Activated CD4-positive, alpha-beta T cell treated with anti-CD3 and anti-CD28 coated beads for 4 hours (primary cell): Measurements from ENCODE around the gene SCARB1.

ENCODE experiments used
- DNase-seq, 2 donors: peaks; one replicate each; pipeline ENCODE4 v3.0.0-alpha.2; 2020

SCARB1 gene

DNA sequence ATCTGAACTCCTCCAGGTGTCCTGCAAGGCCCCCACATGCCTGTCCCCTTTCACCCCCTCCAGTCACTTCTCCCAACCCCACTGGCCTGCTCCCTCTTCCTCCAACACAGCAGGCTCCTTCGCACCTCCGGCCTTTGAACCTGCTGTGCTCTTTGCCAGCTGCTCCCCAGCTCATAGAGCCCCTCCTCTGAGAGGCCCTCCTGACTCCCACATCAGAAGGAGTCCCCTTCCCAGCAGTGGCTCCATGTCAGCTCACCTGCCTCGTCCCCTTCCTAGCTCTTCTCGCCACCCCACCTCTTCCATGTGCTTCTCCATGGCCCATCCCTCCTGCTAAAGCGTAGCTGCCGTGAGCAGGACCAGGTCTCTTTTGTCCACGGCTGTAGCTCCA is 22.1 kb downstream of the SCARB1 start:
- no peak for DNase-seq

DNA sequence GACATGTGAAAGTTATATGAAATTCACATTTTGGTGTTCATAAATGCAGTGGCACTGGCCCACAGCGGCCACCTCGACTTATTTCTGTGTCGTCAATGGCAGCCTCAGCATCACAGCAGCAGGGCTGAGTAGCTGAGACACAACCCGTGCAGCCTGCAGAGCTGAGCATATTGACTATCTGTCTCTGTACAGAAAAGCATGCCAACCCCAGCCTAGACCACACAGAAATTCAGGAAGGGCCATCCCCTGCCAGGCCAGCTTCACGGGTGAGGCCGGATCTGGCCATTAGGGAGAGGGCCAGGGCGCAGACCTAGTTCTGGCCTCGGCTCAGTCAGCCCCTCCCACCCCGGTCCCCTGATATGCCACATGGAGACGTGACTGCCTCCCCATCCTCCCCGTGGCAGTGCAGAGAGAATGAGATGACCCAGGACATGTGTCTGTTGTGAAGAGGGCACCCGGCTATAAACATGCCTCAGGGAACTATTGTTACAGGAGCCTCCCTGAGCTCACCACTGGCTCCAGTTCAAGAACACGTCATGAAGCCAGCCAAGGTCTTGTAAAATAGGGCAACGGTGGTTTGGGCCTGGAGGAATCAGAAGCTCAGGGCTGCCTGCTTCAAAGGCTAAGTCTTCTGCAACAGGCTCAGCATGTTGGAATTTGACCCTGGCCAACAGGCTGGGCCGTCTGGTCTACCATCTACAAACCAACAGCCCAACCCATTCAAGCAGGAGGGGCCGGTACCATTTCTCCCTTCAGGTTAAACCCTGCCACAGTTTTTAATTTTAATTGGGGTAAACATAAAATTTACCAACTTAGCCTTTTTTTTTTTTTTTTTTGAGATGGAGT is 25.5 kb downstream of the SCARB1 start:
- no peak for DNase-seq

DNA sequence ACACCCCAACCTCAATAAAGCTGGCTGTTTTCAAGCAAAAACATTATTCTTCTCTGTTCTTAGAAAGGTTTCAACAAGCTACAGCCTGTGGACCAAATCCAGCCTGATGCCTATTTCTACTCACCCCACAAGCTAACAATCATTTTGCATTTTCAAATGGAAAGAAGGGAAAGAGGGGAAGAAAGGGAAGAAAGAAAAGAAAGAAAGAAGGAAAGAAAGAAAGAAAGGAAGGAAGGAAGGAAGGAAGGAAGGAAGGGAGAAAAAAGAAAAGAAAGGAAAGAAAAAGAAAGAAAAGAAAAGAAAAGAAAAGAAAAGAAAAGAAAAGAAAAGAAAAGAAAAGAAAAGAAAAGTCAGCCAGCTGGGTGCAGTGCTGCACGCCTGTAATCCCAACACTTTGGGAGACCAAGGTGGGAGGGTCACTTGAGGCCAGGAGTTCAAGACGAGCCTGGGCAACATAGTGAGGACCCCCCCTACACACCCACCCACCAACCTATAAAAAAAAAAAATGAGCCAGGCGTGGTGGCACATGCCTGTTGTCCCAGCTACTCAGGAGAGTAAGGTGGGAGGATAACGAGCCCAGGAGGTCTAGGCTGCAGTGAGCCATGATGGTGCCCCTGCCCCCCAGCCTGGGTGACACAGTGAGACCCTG is 26.3 kb downstream of the SCARB1 start:
- no peak for DNase-seq

DNA sequence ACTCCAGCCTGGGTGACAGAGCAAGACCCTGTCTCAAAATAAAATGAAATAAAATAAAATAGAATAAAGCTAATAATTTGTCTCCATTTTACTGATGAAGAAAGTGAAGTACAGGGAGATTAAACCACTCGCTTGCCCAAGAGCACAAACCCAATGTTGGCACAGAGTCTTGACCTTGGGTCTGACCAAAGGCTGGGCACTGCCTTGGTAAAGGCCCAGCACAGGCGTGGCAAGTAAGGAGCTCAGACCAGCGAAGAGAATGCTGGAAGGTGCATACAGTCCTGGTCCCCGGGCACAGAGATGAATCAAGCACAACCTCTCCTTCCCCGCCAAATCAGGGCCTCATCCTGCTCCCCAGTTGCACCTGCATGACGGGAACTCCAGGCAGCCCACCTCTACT is 26.9 kb downstream of the SCARB1 start:
- DNase-seq: no peak

DNA sequence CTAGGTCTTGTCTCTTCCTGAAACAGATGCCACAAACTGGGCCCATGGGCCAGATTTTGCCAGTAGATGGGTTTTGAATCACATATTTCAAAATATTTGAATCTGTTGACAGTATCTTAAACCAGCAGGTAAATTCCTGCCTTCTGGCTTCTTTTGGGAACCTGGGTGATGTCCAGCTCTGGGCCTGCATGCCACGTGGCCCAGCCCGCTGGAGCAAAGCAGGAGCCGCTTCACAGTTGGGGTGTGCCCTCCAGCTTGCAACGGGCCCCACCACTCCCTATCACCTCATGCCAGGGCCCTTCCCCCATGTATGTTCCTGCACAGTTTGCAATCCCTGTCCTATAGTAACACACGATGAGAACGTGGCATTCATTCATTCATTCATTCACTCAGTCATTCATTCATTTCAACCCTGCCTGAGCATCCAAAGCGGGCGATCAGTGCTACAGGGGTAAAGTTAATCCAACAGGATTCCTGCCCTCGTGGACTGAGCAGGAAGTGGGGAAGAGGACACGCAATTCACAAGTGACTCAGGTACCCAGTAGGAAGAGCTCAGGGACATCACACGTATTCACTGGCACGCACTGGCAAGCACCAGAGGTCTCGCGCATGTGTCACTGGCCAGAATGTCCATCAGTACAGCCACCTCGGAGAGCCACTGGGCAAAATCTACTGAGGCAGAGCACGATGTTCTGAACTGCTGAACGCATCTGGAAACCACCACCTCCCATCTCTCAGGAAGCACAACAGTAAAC is 27.8 kb downstream of the SCARB1 start:
- DNase-seq: no peak

DNA sequence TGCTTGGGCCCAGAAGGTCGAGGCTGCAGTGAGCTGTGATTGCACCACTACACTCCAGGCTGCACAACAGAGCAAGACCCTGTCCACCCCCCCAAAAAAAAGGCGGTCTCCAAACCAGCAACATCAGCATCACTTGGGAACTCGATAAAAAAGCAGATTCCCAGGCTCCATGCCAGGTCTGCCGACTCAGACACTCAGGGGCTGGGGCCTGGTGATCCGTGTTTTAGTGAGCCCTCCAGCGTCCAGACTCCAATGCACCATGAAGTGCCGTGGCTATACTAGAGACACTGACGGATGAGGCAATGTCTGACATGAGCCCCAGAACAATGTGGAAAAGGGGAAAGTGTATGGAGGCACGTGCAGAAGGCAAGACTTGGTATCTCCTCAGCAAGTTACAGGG is 28.8 kb downstream of the SCARB1 start:
- DNase-seq: no peak

DNA sequence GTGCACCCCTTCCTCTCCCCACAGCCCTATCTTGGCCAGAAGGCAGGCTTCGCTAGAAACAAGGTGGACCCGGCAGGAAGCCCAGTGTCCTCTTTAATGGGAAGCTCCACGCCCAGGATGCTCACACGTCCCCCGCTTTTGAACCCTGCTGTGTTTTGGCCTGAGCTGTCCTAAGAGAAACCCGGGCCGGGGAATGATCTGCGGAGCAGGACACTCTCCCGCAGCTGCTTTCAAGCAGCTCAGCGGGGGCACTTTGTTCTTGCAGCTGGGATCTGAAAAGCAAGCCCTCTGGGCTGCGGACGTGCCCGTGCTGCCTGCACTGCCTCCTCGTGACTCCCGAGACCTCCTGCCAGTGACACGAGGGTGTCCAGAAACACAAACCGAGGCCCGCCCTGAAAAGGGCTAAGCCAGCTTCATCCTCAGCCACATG is 30.0 kb downstream of the SCARB1 start:
- no peak for DNase-seq

DNA sequence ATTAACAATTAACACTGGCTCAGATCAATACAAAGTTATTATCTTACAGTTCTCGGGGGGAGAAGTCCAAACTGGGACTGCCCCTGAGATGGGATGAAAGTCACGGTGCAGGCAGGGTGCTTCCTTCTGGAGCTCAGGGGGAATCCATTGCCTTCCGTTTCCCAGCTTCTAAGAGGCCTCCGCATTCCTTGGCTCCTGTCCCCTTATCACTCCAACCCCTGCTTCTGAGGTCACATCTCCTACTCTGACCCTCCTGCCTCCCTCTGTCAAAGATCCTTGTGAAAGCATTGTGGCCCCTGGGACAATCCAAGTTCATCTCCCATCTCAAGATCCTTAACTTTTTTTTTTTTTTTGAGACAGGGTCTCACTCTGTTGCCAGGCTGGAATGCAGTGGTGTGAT is 30.8 kb downstream of the SCARB1 start:
- no peak for DNase-seq

DNA sequence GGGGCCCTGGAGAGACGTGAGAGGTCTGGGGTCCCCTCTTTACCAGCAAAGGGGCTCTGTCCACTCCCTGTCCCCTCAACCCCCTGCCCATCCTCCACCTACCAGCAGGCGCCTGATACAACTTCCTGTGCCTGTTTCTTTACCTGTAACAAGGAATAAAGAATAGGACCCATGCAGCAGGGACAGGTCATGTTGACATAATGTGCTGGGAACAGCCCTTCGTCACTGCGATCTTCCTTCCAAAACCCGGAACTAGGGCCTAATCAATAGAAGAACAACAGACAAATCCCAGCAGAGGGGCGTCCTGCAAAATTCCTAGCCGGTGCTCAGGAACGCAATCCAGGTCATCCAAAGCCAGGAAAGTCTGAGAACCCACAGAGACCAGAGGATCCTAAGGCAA is 32.1 kb downstream of the SCARB1 start:
- no peak for DNase-seq

DNA sequence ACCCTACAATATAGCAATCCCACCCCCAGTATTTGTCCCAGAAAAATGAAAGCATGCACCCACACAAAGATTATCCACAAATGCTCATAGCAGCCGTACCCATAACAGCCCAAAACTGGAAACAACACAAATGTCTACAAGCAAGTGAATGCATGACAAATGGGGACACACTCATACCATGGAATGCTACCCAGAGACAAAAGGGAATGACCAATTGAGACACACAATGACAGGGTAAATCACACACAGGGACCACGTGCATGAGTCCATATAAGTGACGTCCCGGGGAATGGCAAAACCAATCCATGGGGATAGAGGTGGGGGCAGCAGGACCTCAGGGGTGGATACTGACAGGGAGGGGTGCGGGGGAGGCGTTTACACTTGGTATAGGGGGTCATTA is 33.4 kb downstream of the SCARB1 start:
- DNase-seq: no peak

DNA sequence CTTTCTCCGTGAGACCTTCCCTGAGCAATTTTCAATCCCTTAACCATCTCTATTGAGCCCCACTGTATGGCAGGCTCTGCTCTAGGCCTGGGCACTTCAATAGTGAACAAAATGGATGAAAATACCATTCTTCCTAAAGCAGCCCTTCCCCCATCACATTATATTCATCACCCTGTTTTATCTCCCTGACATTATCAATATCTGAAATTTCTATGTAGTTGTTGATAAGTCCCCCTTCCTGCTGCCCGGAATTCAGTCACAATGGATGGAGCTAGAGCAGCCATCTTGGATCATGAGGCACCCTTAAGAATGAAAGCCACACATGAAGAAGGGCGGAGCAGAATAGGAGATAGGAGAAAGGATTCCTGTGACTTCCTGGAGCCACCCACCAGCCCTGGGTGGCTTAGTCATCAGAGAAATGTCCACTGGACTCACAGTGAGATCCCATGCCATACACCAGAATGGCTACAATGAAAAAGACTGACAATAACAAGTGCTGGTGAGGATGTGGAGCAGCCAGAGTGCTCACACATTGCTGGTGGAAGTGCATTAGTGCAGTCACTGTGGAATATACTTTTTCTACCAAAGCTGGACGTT is 33.9 kb downstream of the SCARB1 start:
- no peak for DNase-seq

DNA sequence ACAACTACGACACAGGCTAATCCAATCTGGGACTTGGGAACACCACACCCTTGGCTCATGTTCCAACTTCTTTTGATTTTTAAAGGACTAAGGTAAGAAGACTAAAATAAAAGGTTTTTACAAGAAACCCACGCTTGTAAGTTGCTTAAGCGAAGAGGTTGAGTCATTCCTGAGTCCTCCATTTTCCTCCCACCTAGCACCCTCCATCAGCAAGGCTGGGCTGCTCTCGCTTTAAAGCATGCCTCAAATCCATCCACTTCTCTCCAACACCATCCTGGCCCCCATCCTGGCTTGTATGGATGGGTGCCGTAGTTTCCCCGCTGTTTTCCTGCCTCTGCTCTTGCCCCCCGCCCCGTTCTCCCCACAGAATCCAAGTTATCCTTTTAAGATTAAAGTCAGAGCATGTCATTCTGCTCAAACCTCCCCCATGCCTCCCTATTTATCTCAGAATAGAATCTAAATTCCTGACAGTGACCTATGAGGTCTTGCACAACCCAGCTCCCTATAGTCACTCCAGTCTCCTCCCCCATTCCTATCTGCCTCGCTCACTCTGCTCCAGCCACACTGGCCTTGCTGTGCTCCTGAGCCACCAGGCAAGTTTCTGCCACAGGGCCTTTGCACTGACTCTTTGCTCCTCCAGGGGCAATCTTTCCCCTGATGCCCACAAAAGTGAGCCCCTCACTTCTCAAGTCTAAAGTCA is 34.5 kb downstream of the SCARB1 start:
- DNase-seq: no peak

DNA sequence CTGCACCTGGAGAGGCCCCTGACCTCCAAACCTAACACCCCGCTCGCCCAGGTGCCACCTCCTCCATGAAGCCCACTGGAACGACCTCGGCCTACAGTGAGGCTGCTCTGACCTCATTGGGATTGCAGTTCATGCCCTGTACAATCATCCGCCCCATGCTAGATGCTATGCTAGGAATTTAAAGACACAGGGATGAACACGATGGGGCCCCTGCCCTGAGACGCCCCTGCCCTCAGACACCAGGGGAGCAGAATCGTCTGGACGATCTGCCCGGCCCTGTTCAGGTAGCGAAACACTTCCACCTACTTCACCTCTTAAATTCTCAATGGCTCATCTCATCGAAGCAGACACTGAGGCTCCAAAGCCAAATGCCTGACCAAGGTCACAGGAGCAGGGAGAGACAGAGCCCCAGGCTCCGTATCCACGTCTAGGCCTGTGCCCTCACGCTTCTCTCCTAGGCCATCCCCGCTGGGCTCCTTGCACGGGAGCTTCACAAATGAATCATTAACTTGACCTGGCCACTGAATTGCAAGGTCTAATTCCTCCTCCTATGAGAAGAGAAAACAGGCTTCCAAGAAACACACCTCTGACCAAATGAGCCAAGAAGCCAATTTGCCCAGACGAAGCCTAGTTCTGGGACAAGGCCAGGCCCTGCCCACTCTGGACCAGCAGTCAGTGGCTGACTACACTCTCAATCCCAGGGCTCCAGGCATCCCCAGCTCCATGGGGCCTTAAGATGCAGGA is 35.2 kb downstream of the SCARB1 start:
- DNase-seq: no peak

DNA sequence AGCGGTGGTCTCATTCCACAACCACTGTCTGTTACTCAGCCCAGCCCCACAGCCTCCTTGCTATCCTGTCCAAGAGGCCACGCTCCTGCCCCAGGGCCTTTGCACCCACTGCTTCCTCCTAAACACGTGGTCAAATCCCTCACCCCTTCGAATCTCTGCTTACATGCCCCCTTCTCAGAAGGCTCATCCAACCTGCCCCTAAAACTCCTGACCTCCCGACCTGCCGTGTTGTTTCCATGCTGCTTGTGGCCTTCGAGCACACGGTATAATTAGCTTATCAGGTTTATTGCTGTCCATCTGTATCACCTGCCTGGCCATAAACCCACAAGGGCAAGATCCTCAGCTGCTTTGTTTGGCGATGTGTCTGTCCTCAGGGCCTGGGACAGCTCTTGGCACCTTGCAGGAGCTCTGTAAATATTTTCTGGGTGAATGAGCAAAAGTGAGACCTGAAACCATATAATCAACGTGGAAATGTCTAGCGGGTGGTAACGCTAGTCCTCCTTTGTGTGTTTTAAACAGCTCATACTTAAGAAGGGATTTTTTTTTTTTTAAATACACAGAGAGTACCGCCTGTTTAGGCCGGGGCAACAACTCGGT is 36.0 kb downstream of the SCARB1 start:
- no peak for DNase-seq

DNA sequence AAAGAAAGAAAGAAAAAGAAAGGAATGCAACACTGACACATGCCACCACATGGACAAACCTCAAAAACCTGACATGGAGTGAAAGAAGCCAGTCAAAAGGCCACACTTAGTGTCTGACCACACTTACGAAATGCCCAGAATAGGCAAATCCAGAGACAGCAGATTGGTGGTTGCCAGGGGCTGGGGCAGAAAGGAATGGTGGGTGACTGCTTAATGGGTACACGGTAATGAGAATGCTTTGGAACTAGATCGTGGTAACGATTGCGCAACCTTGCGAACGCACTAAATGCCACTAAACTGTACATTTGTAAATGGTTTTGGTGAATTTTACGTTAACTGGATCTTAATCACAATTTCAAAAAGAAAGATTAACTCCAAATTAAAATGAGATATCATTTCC is 39.5 kb downstream of the SCARB1 start:
- DNase-seq: no peak

DNA sequence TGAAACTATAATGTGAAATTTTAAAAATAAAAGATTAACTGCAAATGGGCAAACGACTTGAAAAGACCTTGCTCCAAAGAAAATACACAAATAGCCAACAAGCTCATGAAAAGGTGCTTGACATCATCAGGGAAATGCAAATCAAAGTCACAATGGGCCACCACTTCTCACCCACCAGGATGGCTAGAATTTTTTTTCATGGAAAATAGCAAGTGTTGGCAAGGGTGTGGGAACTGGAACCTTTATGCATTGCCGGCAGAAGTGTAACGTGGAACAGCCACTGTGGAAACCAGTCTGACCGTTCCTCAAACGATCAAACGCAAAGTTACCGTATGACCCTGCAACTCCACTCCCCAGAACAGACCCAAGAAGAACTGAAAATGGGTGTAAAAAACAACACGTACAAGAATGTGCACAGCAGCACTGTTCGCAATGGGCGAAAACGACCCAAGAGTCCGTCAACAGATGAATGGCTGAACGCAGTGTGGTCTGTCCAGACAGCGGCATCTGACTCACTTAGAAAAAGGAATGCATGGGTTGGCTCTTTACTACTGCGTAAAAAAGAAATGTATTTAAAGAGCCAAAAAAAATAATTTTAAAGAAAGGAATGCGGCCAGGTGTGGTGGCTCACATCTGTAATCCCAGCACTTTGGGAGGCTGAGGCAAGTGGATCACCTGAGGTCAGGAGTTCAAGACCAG is 40.2 kb downstream of the SCARB1 start:
- no peak for DNase-seq

DNA sequence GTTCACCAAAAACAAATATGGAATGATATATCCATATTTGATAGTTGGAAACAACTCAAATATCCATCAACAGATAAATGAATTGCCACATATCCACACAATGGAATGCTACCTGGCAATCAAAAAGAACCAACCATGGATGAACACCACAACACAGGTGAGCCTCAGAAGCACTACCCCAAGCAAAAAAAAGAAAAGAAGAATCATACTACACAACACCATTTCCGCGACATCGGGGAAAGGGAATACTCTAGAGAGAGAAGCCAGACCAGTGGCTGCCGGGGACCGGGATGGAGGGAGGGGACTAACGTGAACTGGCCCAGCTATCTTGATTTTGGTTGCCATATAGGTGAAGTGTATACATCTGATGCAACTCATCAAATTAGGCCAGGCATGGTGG is 41.4 kb downstream of the SCARB1 start:
- no peak for DNase-seq

DNA sequence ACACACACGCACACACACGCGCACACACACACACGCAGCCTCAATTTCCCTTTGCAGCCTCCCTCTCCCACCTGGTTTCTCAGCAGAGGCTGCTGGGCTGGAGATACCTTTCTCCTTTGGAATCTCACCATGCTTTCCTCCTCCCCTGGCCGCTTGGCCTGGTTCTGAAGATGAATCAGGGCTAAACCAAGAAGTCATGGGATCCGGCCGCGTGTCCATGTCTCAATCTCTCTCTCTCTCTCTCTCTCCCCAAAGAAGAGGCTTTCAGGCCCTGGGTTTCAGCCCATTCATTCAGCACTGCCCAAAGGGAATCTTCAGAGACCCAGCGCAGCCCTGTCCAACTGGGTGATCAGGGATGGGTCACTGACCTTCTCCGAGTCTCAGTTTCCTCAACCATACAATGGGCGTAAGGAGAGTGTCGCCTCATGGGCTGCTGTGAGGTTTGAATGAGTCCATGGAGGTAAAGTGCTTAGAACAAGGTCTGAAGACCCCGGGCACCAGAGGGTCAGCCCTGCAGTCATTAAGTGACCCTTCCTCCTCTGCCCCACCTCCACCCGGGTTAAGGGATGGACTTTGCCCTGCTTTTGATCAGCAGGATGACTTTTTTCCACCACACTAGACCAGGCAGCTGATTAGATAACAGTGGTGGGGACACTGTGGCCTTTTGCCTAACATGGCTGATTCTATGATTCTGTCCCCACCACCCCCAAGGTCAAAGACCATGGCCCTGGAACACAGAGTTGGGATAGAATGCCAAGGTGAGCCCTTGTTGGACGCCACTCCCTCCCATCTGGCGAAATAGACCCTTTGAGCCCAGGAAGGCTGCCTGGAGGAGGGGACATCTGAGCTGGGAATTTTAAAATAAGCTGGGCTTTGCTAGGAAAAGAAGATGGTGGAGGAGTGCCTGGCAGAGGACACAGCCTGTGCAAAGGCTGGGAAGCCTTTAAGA is 42.1 kb downstream of the SCARB1 start:
- DNase-seq: no peak

DNA sequence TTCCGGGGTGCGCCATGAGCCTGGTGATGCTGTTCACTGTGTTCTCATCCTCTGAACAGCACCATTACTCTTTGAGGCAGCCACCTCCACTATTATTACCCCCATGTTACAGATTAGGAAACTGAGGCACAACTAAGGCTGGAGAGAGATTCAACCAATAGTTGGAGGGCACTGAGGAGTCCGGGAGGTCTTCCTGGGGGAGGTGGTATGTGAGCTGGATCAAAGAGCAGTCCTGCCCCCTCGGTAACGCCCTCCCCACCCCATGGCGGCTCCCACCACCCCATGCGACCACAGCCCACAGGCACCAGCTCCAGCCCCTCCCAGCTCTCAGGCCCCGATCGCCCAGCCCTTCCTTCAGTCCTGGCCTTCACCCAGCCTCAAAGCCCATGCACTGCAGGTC is 43.5 kb downstream of the SCARB1 start:
- DNase-seq: no peak

DNA sequence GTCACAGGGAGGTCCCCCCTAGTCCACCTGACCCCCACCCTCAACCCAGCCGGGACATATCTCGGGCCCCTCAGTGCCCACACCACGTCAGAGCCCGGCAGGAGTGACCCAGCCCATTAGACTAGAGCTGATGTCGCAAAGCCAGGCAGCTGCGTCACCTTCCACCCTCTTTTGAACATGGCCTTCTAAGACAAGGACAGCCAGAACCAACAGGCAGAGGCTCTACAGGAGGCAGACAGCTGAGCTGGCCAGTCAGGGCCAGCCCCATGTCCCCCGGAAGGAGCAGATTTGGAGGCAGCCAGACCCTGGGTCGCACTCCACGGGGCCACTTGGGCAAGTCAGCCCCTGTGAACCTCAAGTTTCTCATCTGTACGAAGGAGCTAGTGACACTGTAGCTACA is 44.1 kb downstream of the SCARB1 start:
- no peak for DNase-seq
